Measurements from ENCODE around the gene CRYBA1.
A peak's percentile ranks its signal among the peaks of the same experiment; 100 is the strongest.

The CRYBA1 gene

GRCh38 chr17:29238133-29238850 is 8.4 kb upstream of the CRYBA1 start:
- TF ChIP-seq CTCF (conservative IDR thresholded peaks at IDR 0.05; ENCODE audit: low read depth, low read length): no peak
- no peak overlapping the region for H3K4me3 ChIP-seq (ENCODE audit: low read depth, low read length)
- peak; percentile 55 for DNase-seq (ENCODE audit: low read depth)

- no peak for TF ChIP-seq CTCF (conservative IDR thresholded peaks at IDR 0.05; ENCODE audit: low read depth, low read length)
- H3K4me3 ChIP-seq (ENCODE audit: low read depth, low read length): no peak overlapping the region
- no peak for DNase-seq (ENCODE audit: low read depth)
Measured at GRCh38 chr17:29240477-29240876, 6.2 kb upstream of the CRYBA1 start.

GRCh38 chr17:29240968-29241963 is 5.4 kb upstream of the CRYBA1 start:
- DNase-seq (ENCODE audit: low read depth): peak; percentile 97
- peak; percentile 24 for TF ChIP-seq CTCF (conservative IDR thresholded peaks at IDR 0.05; ENCODE audit: low read depth, low read length)
- H3K4me3 ChIP-seq (ENCODE audit: low read depth, low read length): no peak overlapping the region

- H3K4me3 ChIP-seq (ENCODE audit: low read depth, low read length): no peak overlapping the region
- DNase-seq (ENCODE audit: low read depth): no peak
- no peak for TF ChIP-seq CTCF (conservative IDR thresholded peaks at IDR 0.05; ENCODE audit: low read depth, low read length)
Measured at GRCh38 chr17:29242051-29242450, 4.6 kb upstream of the CRYBA1 start.

GRCh38 chr17:29242790-29243189 is 3.9 kb upstream of the CRYBA1 start:
- no peak overlapping the region for H3K4me3 ChIP-seq (ENCODE audit: low read depth, low read length)
- no peak for DNase-seq (ENCODE audit: low read depth)
- no peak for TF ChIP-seq CTCF (conservative IDR thresholded peaks at IDR 0.05; ENCODE audit: low read depth, low read length)

- peak; percentile 66 for DNase-seq (ENCODE audit: low read depth)
- H3K4me3 ChIP-seq (ENCODE audit: low read depth, low read length): no peak overlapping the region
- peak; percentile 75 for TF ChIP-seq CTCF (conservative IDR thresholded peaks at IDR 0.05; ENCODE audit: low read depth, low read length)
Measured at GRCh38 chr17:29243792-29244191, 2.9 kb upstream of the CRYBA1 start.

Data from choroid plexus epithelial cell (primary cell).